ENCODE data around the gene GNB1L. TPM values are rescaled to one million over a fixed set of nuclear protein-coding genes. Genes with fewer than 3 reads are reported as not detected.

GNB1L gene
- total and polyA plus RNA-seq, 2 of the 13 experiments (the other 11 are each of a cell fraction or from before 2014, with no cell fraction given): 2.5 to 7.4 TPM

GRCh38 chr22:19779685-19780268 lies 74.9 kb downstream of the GNB1L start:
- Histone ChIP-seq H3K4me1 (ENCODE audit: insufficient read depth, low read length) (0 out of 2 replicates have a peak, but pooled peaks cover 5% of the 10 kb centered on the region), H2AFZ (ENCODE audit: low read length) (no peak overlapping the region), H4K20me1 (ENCODE audit: insufficient read depth, low read length) (no peaks in the 10 kb centered on the region), H3K79me2 (ENCODE audit: insufficient read depth, low read length) (no peaks in the 10 kb centered on the region), H3K4me2 (ENCODE audit: low read depth, low read length) (peak overlapping the region; percentile 28), H3K4me3 (replicated peaks in 1 of 3; ENCODE audit: insufficient read depth in 1 of 3, low read depth in 2 of 3, low read length in 3 of 3) (no peak overlapping the region), H3K9me3 (ENCODE audit: low read length) (no peaks in the 10 kb centered on the region), H3K9ac (ENCODE audit: insufficient read depth, low read depth, low read length) (no peak overlapping the region), H3K27me3 (ENCODE audit: control insufficient read depth in 1 of 2, insufficient read depth in 2 of 2, low read length in 2 of 2) (peaks cover 4 to 45% of the 10 kb centered on the region in 2 experiments; a peak in 4 of 5 replicates), H3K36me3 (replicated peaks in 1 of 2; ENCODE audit: control insufficient read depth in 1 of 2, insufficient read depth in 2 of 2, low read length in 2 of 2) (no peaks in the 10 kb centered on the region), H3K27ac (ENCODE audit: extremely low read length, insufficient read depth, low read length) (no peak overlapping the region)
- BruUV-seq (replicated peaks): no TSS peak
- ATAC-seq: no peak
- 44% methylated on average over 13 of the region's 13 CpGs for whole genome bisulfite sequencing (ENCODE audit: low lambda C conversion rate)
- FAIRE-seq: no peak
- intact Hi-C loops (cut with micrococcal nuclease; ENCODE audit: unreplicated experiment) (loop anchor here (5.0 kb wide), 1 partner anchor 47 kb away; no protein-coding TSS in a partner anchor), in situ Hi-C loops (cut with HindIII; ENCODE audit: extremely low pct_ligation_motif_present, low pct_unique_long_range_greater_than_20kb) (no loop called here)
- TF ChIP-seq, protein P1, sequence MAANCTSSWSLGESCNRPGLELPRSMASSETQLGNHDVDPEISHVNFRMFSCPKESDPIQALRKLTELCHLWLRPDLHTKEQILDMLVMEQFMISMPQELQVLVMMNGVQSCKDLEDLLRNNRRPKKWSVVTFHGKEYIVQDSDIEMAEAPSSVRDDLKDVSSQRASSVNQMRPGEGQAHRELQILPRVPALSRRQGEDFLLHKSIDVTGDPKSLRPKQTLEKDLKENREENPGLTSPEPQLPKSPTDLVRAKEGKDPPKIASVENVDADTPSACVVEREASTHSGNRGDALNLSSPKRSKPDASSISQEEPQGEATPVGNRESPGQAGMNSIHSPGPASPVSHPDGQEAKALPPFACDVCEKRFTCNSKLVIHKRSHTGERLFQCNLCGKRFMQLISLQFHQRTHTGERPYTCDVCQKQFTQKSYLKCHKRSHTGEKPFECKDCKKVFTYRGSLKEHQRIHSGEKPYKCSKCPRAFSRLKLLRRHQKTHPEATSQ (CRISPR knock-in tag; IDR thresholded peaks at IDR 0.05; ENCODE audit: borderline replicate concordance): no peak
- CTCF ChIA-PET (ENCODE audit: low intra/inter-chr PET ratio, low total read pairs): interaction anchor here (1.4 kb wide), 1 partner anchor 130 kb away, joined by 5 read pairs; no protein-coding TSS in a partner anchor
- no peak for DNase-seq (ENCODE audit: low spot score)
- POLR2A ChIA-PET: no interaction called here

- Histone ChIP-seq H2AFZ (ENCODE audit: low read length) (no peak overlapping the region), H3K9me3 (ENCODE audit: low read length) (no peaks in the 10 kb centered on the region), H3K4me3 (replicated peaks in 1 of 3; ENCODE audit: insufficient read depth in 1 of 3, low read depth in 2 of 3, low read length in 3 of 3) (no peak overlapping the region), H4K20me1 (ENCODE audit: insufficient read depth, low read length) (no peaks in the 10 kb centered on the region), H3K27me3 (ENCODE audit: control insufficient read depth in 1 of 2, insufficient read depth in 2 of 2, low read length in 2 of 2) (peaks cover 4 to 53% of the 10 kb centered on the region in 2 experiments; a peak in 4 of 5 replicates), H3K4me1 (ENCODE audit: insufficient read depth, low read length) (0 out of 2 replicates have a peak, but pooled peaks cover 5% of the 10 kb centered on the region), H3K79me2 (ENCODE audit: insufficient read depth, low read length) (no peaks in the 10 kb centered on the region), H3K27ac (ENCODE audit: extremely low read length, insufficient read depth, low read length) (no peak overlapping the region), H3K4me2 (ENCODE audit: low read depth, low read length) (no peak overlapping the region), H3K36me3 (replicated peaks in 1 of 2; ENCODE audit: control insufficient read depth in 1 of 2, insufficient read depth in 2 of 2, low read length in 2 of 2) (no peaks in the 10 kb centered on the region), H3K9ac (ENCODE audit: insufficient read depth, low read depth, low read length) (no peak overlapping the region)
- intact Hi-C loops (cut with micrococcal nuclease; ENCODE audit: unreplicated experiment) (no loop called here), in situ Hi-C loops (cut with HindIII; ENCODE audit: extremely low pct_ligation_motif_present, low pct_unique_long_range_greater_than_20kb) (no loop called here)
- FAIRE-seq (no peak), DNase-seq (ENCODE audit: low spot score) (no peak), ATAC-seq (no peak)
- ChIA-PET CTCF (ENCODE audit: low intra/inter-chr PET ratio, low total read pairs) (no interaction called here), POLR2A (no interaction called here)
- no TSS peak for BruUV-seq (replicated peaks)
- 44% methylated on average over 9 of the region's 10 CpGs for WGBS (ENCODE audit: low lambda C conversion rate)
- TF ChIP-seq, protein P2, sequence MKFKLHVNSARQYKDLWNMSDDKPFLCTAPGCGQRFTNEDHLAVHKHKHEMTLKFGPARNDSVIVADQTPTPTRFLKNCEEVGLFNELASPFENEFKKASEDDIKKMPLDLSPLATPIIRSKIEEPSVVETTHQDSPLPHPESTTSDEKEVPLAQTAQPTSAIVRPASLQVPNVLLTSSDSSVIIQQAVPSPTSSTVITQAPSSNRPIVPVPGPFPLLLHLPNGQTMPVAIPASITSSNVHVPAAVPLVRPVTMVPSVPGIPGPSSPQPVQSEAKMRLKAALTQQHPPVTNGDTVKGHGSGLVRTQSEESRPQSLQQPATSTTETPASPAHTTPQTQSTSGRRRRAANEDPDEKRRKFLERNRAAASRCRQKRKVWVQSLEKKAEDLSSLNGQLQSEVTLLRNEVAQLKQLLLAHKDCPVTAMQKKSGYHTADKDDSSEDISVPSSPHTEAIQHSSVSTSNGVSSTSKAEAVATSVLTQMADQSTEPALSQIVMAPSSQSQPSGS (CRISPR knock-in tag; IDR thresholded peaks at IDR 0.05): no peak
- no peak for TF ChIP-seq ZNF441 (CRISPR knock-in tag; IDR thresholded peaks at IDR 0.05; ENCODE audit: borderline replicate concordance)
- no peak for TF ChIP-seq ZNF7 (CRISPR knock-in tag; IDR thresholded peaks at IDR 0.05)
- no peak for TF ChIP-seq ZNF333 (CRISPR knock-in tag; IDR thresholded peaks at IDR 0.05; ENCODE audit: borderline replicate concordance)
- TF ChIP-seq, protein P3, sequence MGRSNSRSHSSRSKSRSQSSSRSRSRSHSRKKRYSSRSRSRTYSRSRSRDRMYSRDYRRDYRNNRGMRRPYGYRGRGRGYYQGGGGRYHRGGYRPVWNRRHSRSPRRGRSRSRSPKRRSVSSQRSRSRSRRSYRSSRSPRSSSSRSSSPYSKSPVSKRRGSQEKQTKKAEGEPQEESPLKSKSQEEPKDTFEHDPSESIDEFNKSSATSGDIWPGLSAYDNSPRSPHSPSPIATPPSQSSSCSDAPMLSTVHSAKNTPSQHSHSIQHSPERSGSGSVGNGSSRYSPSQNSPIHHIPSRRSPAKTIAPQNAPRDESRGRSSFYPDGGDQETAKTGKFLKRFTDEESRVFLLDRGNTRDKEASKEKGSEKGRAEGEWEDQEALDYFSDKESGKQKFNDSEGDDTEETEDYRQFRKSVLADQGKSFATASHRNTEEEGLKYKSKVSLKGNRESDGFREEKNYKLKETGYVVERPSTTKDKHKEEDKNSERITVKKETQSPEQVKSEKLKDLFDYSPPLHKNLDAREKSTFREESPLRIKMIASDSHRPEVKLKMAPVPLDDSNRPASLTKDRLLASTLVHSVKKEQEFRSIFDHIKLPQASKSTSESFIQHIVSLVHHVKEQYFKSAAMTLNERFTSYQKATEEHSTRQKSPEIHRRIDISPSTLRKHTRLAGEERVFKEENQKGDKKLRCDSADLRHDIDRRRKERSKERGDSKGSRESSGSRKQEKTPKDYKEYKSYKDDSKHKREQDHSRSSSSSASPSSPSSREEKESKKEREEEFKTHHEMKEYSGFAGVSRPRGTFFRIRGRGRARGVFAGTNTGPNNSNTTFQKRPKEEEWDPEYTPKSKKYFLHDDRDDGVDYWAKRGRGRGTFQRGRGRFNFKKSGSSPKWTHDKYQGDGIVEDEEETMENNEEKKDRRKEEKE (IDR thresholded peaks at IDR 0.05): no peak
- TF ChIP-seq KDM4B (CRISPR knock-in tag; IDR thresholded peaks at IDR 0.05): no peak
- no peak for TF ChIP-seq SYNCRIP (IDR thresholded peaks at IDR 0.05; ENCODE audit: insufficient read depth, low read depth, low read length)
- no peak for TF ChIP-seq NAIF1 (CRISPR knock-in tag; IDR thresholded peaks at IDR 0.05; ENCODE audit: borderline replicate concordance)
Observed at GRCh38 chr22:19779011-19779421, 75.7 kb downstream of the GNB1L start.

Measured in HepG2 (cell line).